ENCODE data around the gene CD52.

The CD52 gene

GRCh38 chr1:26357121-26357602, 39.4 kb downstream of the CD52 start:
- no peak for DNase-seq

- DNase-seq: no peak
Observed at GRCh38 chr1:26358411-26359384, 40.9 kb downstream of the CD52 start.

GRCh38 chr1:26359981-26360806, 42.4 kb downstream of the CD52 start:
- DNase-seq: no peak

- no peak for DNase-seq
Observed at GRCh38 chr1:26360807-26361604, 43.2 kb downstream of the CD52 start.

GRCh38 chr1:26361605-26362122, 43.9 kb downstream of the CD52 start:
- DNase-seq: no peak

- no peak for DNase-seq
Observed at GRCh38 chr1:26362331-26362730, 44.6 kb downstream of the CD52 start.

GRCh38 chr1:26363549-26364448, 46.0 kb downstream of the CD52 start:
- DNase-seq: peak; percentile 41

- DNase-seq: no peak
Observed at GRCh38 chr1:26364956-26365355, 47.2 kb downstream of the CD52 start.

- no peak for DNase-seq
Observed at GRCh38 chr1:26367441-26367840, 49.7 kb downstream of the CD52 start.

GRCh38 chr1:26368006-26368405, 50.2 kb downstream of the CD52 start:
- DNase-seq: no peak

GRCh38 chr1:26368486-26368885, 50.7 kb downstream of the CD52 start:
- DNase-seq: no peak

All from NCI-H1417 treated with DMSO at 0.1 percent for 48 hours (cell line).